Measurements from ENCODE around the gene FAM209B. TPM values are rescaled to one million over a fixed set of nuclear protein-coding genes. Genes with fewer than 3 reads are reported as not detected.

FAM209B gene, protein sequence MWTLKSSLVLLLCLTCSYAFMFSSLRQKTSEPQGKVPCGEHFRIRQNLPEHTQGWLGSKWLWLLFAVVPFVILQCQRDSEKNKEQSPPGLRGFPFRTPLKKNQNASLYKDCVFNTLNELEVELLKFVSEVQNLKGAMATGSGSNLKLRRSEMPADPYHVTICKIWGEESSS
- total RNA-seq: not detected in 2 replicates

DNA sequence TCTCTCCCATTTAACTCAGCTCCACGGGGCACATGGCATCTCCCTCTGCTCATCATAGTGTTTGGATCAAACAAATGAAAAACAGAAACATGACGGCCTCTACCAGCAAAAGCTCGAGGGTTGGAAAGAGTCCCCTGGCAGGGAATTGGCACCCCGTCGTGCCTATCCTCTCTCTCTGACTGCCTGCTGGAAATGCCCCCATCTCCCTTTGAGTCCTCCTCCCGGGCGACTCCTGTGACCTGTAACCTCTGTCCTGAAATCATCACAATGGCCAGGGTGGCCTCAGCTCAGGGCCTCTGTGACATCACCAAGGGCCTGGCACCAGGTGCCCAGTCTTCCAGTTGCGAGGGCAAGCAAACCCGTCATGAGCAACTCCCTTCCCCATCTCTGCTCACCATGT lies at the start of gene FAM209B:
Gene FAM209B, plus strand, starts transcription at position 301 of the 400 bp plus-strand sequence. Its CDS starts 96 bp downstream, at position 397.

DNA sequence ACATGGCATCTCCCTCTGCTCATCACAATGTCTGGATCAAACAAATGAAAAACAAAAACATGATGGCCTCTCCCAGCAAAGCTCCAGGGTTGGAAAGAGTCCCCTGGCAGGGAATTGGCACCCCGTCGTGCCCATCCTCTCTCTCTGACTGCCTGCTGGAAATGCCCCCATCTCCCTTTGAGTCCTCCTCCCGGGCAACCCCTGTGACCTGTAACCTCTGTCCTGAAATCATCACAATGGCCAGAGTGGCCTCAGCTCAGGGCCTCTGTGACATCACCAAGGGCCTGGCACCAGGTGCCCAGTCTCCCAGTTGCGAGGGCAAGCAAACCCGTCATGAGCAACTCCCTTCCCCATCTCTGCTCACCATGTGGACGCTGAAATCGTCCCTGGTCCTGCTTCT lies 8.6 kb upstream of the FAM209B start, which contains the start of gene FAM209A:
Gene FAM209A, plus strand, starts transcription at position 301 of the 400 bp plus-strand sequence. Its CDS starts 65 bp downstream, at position 366.

Other genes starting within 250 kb of the FAM209B start
- 25.6 and 26.6 TPM in 2 replicates for gene FAM210B, start 174.3 kb upstream of the FAM209B start, total RNA-seq
- gene AURKA, start 141.0 kb upstream of the FAM209B start, total RNA-seq: 81.8 and 83.7 TPM in 2 replicates
- 34.0 and 44.2 TPM in 2 replicates for gene CSTF1, start 140.6 kb upstream of the FAM209B start, total RNA-seq
- gene CASS4, start 121.0 kb upstream of the FAM209B start, total RNA-seq: 2.2 and 2.4 TPM in 2 replicates
- 63.7 and 64.1 TPM in 2 replicates for gene RTF2, start 64.6 kb upstream of the FAM209B start, total RNA-seq
- gene FAM209A, start 8.5 kb upstream of the FAM209B start, total RNA-seq: not detected in 2 replicates
- not detected in 2 replicates for gene TFAP2C, start 96.1 kb downstream of the FAM209B start, total RNA-seq